GM12878 (cell line): ENCODE data around the gene LMF1. TPM values are rescaled to one million over a fixed set of nuclear protein-coding genes. Genes with fewer than 3 reads are reported as not detected.

Experiments
- ATAC-seq: fragments of 200-7000 bp; cut with Tn5 transposase; 3 replicates; pipeline ENCODE4 v1.9.1; 2020; ENCODE audit warnings: mild to moderate bottlenecking, moderate library complexity
- BruUV-seq: library from RNA; stranded (reverse); fragments of 400-500 nt; replicated peaks from 2 replicates; lab custom pipeline; 2021; lab: Mats Ljungman, UMichigan
- CTCF ChIA-PET: fragments of 300-600 bp; sonication (Branson Sonifier 250); formaldehyde crosslinking; extraction: SDS; loops from one replicate; lab custom pipeline; 2021; ENCODE audit warnings: inconsistent platforms; lab: Yijun Ruan, JAX
- POLR2A ChIA-PET: fragments of 350-600 bp; formaldehyde crosslinking; extraction: SDS; loops from one replicate; lab custom pipeline; 2021; ENCODE audit warnings: inconsistent platforms; lab: Charles Lee
- RAD21 ChIA-PET: fragments of 300-600 bp; sonication (Branson Sonifier 250); formaldehyde crosslinking; loops from one replicate; lab custom pipeline; 2023; ENCODE audit warnings: antibody characterized with exemption; ENCODE audit not compliant: unreplicated experiment; lab: Charles Lee
- SMC1A ChIA-PET: fragments of 300-600 bp; sonication (Branson Sonifier 250); formaldehyde crosslinking; loops from one replicate; lab custom pipeline; 2023; ENCODE audit not compliant: unreplicated experiment, uncharacterized antibody; lab: Charles Lee
- DNase-seq: peaks from one replicate; pipeline ENCODE4 v3.0.0-alpha.2; 2011; ENCODE audit warnings: low read depth, low spot score
- FAIRE-seq: peaks from 3 replicates; lab custom pipeline; 2011; peaks lifted over from hg19 to GRCh38; lab: Jason Lieb, UNC
- H2AFZ ChIP-seq: 2 replicates; pipeline ENCODE4 v1.6.0; 2011; ENCODE audit warnings: low read depth, low read length, control low read depth; ENCODE audit not compliant: control insufficient read depth
- H3K27ac ChIP-seq: 2 replicates; pipeline ENCODE4 v1.5.1; 2011; ENCODE audit warnings: control low read depth; ENCODE audit not compliant: control insufficient read depth, insufficient read depth
- H3K27me3 ChIP-seq, 2 experiments: replicated peaks in 1 of 2; 2 replicates each; pipeline versions ENCODE4 v1.6.0 to v1.6.1; 2011; ENCODE audit warnings: low read length in 1 of 2; ENCODE audit not compliant: control insufficient read depth in 2 of 2, insufficient read depth in 2 of 2
- H3K36me3 ChIP-seq, 2 experiments: 2 replicates each; pipeline ENCODE4 v1.5.1; 2011; ENCODE audit warnings: low read length in 1 of 2; ENCODE audit not compliant: control insufficient read depth in 2 of 2, insufficient read depth in 2 of 2
- H3K4me1 ChIP-seq: 2 replicates; pipeline ENCODE4 v1.6.1; 2011; ENCODE audit warnings: mild to moderate bottlenecking, low read length, moderate library complexity, mixed read lengths; ENCODE audit not compliant: control insufficient read depth, insufficient read depth
- H3K4me2 ChIP-seq: 2 replicates; pipeline ENCODE4 v1.6.0; 2011; ENCODE audit warnings: control low read depth; ENCODE audit not compliant: control insufficient read depth, insufficient read depth
- H3K4me3 ChIP-seq: fragments of 200-600 bp; sonication (generic); 2 replicates; pipeline ENCODE4 v1.5.1; 2016
- H3K79me2 ChIP-seq: 2 replicates; pipeline ENCODE4 v1.6.0; 2011; ENCODE audit warnings: low read length; ENCODE audit not compliant: control insufficient read depth, insufficient read depth
- H3K9ac ChIP-seq: 2 replicates; pipeline ENCODE4 v1.8.0; 2011; ENCODE audit warnings: low read length, control low read depth, mixed read lengths; ENCODE audit not compliant: control insufficient read depth, insufficient read depth
- H3K9me3 ChIP-seq: replicated peaks from 3 replicates; pipeline ENCODE4 v1.5.1; 2011; ENCODE audit warnings: mild to moderate bottlenecking, low read length; ENCODE audit not compliant: control insufficient read depth, insufficient read depth
- H4K20me1 ChIP-seq: 2 replicates; pipeline ENCODE4 v1.6.0; 2011; ENCODE audit not compliant: control insufficient read depth, insufficient read depth
- CBFB ChIP-seq: IDR thresholded peaks from 2 replicates; pipeline ENCODE4 v1.6.1; 2016; ENCODE audit warnings: antibody characterized with exemption, low read depth
- GABPA ChIP-seq: IDR thresholded peaks from 2 replicates; pipeline ENCODE4 v1.6.1; 2014; ENCODE audit warnings: antibody characterized with exemption, low read depth, mild to moderate bottlenecking, inconsistent platforms
- JUND ChIP-seq: IDR thresholded peaks from 2 replicates; pipeline ENCODE4 v1.6.1; 2012; ENCODE audit warnings: low read depth, mild to moderate bottlenecking, low read length, improper control_type of control experiment, moderate library complexity
- MEF2B ChIP-seq: fragments of 450-650 bp; IDR thresholded peaks from 2 replicates; pipeline ENCODE4 v1.6.1; 2018; ENCODE audit warnings: mild to moderate bottlenecking, moderate library complexity; ENCODE audit not compliant: partially characterized antibody, poor library complexity, severe bottlenecking
- NFXL1 ChIP-seq: fragments of 450-650 bp; IDR thresholded peaks from 2 replicates; pipeline ENCODE4 v1.6.1; 2017; ENCODE audit warnings: antibody characterized with exemption, mild to moderate bottlenecking, borderline replicate concordance
- NRF1 ChIP-seq: conservative IDR thresholded peaks from 2 replicates; pipeline ENCODE4 v1.6.1; 2011; ENCODE audit warnings: mild to moderate bottlenecking, low read depth, low read length, improper control_type of control experiment
- POLR2A ChIP-seq: IDR thresholded peaks from 2 replicates; pipeline ENCODE4 v1.6.1; 2011; ENCODE audit warnings: low read depth, mild to moderate bottlenecking, low read length
- SMAD1 ChIP-seq: fragments of 450-650 bp; IDR thresholded peaks from 2 replicates; pipeline ENCODE4 v1.6.1; 2018; ENCODE audit warnings: mild to moderate bottlenecking, low read depth; ENCODE audit not compliant: partially characterized antibody
- ZBED1 ChIP-seq: IDR thresholded peaks from 2 replicates; pipeline ENCODE4 v1.6.1; 2016; ENCODE audit warnings: borderline replicate concordance
- WGBS: methylation state at CpG from one replicate; pipeline ENCODE4 v1.1.6; 2016; ENCODE audit warnings: low lambda C conversion rate; ENCODE audit not compliant: insufficient replicate concordance, insufficient coverage; ENCODE audit errors: missing lambda C conversion rate; 5-methylcytosine and 5-hydroxymethylcytosine counted together
- in situ Hi-C: fragments of 300-500 bp; cut with MboI; formaldehyde crosslinking; loops from 9 replicates; pipeline ENCODE4 v1.14.3; 2018; ENCODE audit warnings: mixed read lengths
- intact Hi-C: fragments of 100-400 bp; cut with micrococcal nuclease; formaldehyde crosslinking; loops from one replicate; pipeline ENCODE4 v1.14.2; 2022; ENCODE audit not compliant: unreplicated experiment
- polyA plus RNA-seq, 11 experiments: library from polyadenylated mRNA; depleted of rRNA in 4 of 11; unstranded in 6 of 11; stranded (reverse) in 5 of 11; fragments of >200 nt; fragmentation: Nextera tagmentation in 4 of 11; fragmentation: Illumina TruSeq in 1 of 11; extraction: Ambion mirVana in 4 of 11; extraction: Trizol in 1 of 11; gene quantifications; 1 replicate in 1 of 11; 2 replicates in 10 of 11; pipeline versions ENCODE4 v1.2.1 to v1.2.3, GENCODE V29; 2011 to 2016; ENCODE audit warnings: inconsistent platforms in 2 of 11, missing spikeins in 2 of 11, low read depth in 1 of 11
- total RNA-seq, 4 experiments: library from RNA; depleted of rRNA in 3 of 4; stranded (reverse); fragments of >200 nt in 3 of 4; fragmentation: Illumina TruSeq in 1 of 4; extraction: Trizol in 1 of 4; gene quantifications; 2 replicates each; pipeline versions ENCODE4 v1.2.1 to v1.2.3, GENCODE V29; 2013 to 2021
- TF ChIP-seq, protein P1 (sequence below): fragments of 450-650 bp; IDR thresholded peaks from 2 replicates; pipeline ENCODE4 v1.6.1; 2017; ENCODE audit warnings: borderline replicate concordance
- TF ChIP-seq, protein P2 (sequence below): IDR thresholded peaks from 2 replicates; pipeline ENCODE4 v1.6.1; 2011; ENCODE audit warnings: borderline replicate concordance, low read depth, mild to moderate bottlenecking, moderate library complexity, mixed read lengths, low read length; ENCODE audit not compliant: insufficient read depth; ENCODE audit errors: extremely low read length
- TF ChIP-seq, protein P3 (sequence below): fragments of 450-650 bp; IDR thresholded peaks from 2 replicates; pipeline ENCODE4 v1.6.1; 2016; ENCODE audit warnings: mild to moderate bottlenecking, moderate library complexity, borderline replicate concordance
- TF ChIP-seq, protein P4 (sequence below): fragments of 450-650 bp; IDR thresholded peaks from 2 replicates; pipeline ENCODE4 v1.6.1; 2018; ENCODE audit warnings: mild to moderate bottlenecking, low read depth, moderate library complexity; ENCODE audit not compliant: partially characterized antibody

The LMF1 gene
- total and polyA plus RNA-seq, 10 of the 15 experiments (the other 5 are each of a cell fraction or from before 2014, with no cell fraction given) = 0.18 to 3.2 (median 1.4) TPM; not detected in 1

DNA sequence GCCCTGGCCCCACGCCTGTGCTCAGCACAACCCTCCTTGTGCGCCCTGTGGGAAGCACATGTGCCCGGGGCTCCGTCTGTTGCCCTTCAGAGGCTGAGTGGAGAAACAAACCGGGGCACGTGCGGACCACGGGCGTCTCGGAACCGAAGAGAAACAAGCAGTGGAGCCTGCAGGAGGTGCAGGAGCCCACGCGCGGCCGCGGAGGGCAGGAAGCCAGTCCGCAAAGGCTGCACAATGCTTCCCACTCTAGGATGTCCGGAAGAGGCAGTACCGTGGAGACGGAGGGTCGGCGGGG, 94.8 kb downstream of the LMF1 start (continued):
- TF ChIP-seq, protein P1, sequence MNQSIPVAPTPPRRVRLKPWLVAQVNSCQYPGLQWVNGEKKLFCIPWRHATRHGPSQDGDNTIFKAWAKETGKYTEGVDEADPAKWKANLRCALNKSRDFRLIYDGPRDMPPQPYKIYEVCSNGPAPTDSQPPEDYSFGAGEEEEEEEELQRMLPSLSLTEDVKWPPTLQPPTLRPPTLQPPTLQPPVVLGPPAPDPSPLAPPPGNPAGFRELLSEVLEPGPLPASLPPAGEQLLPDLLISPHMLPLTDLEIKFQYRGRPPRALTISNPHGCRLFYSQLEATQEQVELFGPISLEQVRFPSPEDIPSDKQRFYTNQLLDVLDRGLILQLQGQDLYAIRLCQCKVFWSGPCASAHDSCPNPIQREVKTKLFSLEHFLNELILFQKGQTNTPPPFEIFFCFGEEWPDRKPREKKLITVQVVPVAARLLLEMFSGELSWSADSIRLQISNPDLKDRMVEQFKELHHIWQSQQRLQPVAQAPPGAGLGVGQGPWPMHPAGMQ = no peak
- TF ChIP-seq MEF2B (no peak), ZBED1 (no peak)
- TF ChIP-seq, protein P2, sequence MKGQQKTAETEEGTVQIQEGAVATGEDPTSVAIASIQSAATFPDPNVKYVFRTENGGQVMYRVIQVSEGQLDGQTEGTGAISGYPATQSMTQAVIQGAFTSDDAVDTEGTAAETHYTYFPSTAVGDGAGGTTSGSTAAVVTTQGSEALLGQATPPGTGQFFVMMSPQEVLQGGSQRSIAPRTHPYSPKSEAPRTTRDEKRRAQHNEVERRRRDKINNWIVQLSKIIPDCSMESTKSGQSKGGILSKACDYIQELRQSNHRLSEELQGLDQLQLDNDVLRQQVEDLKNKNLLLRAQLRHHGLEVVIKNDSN = no peak
- TF ChIP-seq, all 136 proteins: peak for 0

DNA sequence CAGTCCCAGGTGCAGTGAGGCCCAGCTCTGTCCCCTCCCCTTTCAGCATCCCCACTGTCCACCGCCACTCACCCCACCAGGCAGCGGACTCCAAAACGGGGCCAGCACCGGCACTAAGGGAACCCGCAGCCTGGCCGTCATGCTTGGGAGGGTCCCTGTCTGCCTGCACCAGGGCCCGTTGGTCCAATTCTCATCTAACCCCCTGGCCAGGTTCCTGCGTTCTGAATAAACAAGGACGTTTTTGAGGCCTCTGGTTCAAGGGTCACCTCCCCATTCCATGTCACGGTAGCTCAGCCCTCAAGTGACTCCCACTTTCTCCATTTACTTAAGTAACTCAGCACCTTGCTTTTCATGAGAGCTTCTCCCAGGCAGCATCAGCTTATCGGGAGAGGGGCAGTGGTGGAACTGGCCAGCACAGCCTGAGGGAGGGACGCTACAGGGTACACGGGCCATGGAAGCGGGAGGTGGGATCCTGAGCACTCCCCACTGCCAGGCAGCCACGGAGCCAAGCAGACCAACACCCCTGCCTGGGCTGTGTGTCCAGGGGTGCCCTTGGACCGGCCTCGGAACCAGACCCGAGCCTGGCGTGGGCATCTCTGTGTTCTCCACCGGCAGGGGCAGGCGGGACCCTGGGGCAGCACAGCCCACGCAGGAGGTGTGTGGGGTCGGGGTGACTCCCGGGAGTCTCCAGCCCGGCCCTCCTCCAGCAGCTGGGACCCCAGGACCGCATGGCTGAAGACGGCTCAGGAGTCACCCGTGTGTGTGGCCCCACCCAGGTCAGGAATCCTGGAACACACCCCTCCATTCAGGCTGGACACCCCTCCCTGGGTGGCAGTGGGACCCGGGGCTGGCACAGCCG, 95.4 kb downstream of the LMF1 start:
- WGBS = 69% methylated on average over 29 of the region's 30 CpGs
- intact Hi-C loops = no loop called here
- ATAC-seq = no peak
- no peak for TF ChIP-seq GABPA
- TF ChIP-seq CBFB = no peak
- TF ChIP-seq JUND = no peak
- TF ChIP-seq, protein P3, sequence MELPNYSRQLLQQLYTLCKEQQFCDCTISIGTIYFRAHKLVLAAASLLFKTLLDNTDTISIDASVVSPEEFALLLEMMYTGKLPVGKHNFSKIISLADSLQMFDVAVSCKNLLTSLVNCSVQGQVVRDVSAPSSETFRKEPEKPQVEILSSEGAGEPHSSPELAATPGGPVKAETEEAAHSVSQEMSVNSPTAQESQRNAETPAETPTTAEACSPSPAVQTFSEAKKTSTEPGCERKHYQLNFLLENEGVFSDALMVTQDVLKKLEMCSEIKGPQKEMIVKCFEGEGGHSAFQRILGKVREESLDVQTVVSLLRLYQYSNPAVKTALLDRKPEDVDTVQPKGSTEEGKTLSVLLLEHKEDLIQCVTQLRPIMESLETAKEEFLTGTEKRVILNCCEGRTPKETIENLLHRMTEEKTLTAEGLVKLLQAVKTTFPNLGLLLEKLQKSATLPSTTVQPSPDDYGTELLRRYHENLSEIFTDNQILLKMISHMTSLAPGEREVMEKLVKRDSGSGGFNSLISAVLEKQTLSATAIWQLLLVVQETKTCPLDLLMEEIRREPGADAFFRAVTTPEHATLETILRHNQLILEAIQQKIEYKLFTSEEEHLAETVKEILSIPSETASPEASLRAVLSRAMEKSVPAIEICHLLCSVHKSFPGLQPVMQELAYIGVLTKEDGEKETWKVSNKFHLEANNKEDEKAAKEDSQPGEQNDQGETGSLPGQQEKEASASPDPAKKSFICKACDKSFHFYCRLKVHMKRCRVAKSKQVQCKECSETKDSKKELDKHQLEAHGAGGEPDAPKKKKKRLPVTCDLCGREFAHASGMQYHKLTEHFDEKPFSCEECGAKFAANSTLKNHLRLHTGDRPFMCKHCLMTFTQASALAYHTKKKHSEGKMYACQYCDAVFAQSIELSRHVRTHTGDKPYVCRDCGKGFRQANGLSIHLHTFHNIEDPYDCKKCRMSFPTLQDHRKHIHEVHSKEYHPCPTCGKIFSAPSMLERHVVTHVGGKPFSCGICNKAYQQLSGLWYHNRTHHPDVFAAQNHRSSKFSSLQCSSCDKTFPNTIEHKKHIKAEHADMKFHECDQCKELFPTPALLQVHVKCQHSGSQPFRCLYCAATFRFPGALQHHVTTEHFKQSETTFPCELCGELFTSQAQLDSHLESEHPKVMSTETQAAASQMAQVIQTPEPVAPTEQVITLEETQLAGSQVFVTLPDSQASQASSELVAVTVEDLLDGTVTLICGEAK = no peak
- no peak for TF ChIP-seq NRF1
- TF ChIP-seq, protein P4, sequence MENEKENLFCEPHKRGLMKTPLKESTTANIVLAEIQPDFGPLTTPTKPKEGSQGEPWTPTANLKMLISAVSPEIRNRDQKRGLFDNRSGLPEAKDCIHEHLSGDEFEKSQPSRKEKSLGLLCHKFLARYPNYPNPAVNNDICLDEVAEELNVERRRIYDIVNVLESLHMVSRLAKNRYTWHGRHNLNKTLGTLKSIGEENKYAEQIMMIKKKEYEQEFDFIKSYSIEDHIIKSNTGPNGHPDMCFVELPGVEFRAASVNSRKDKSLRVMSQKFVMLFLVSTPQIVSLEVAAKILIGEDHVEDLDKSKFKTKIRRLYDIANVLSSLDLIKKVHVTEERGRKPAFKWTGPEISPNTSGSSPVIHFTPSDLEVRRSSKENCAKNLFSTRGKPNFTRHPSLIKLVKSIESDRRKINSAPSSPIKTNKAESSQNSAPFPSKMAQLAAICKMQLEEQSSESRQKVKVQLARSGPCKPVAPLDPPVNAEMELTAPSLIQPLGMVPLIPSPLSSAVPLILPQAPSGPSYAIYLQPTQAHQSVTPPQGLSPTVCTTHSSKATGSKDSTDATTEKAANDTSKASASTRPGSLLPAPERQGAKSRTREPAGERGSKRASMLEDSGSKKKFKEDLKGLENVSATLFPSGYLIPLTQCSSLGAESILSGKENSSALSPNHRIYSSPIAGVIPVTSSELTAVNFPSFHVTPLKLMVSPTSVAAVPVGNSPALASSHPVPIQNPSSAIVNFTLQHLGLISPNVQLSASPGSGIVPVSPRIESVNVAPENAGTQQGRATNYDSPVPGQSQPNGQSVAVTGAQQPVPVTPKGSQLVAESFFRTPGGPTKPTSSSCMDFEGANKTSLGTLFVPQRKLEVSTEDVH = no peak
- TF ChIP-seq NFXL1 = no peak
- no peak for TF ChIP-seq POLR2A
- TF ChIP-seq SMAD1 = no peak

More for the DNA sequence above, 95.4 kb downstream of the LMF1 start:
- peaks cover 4% of the 10 kb centered on the region; the same call in 1 of the 2 replicates for H3K4me1 ChIP-seq
- RAD21 ChIA-PET = no interaction called here
- H3K9ac ChIP-seq = no peak overlapping the region
- H3K27me3 ChIP-seq = no peaks in the 10 kb centered on the region
- no peak overlapping the region for H3K27ac ChIP-seq
- POLR2A ChIA-PET = no interaction called here
- no peaks in the 10 kb centered on the region for H4K20me1 ChIP-seq
- no peaks in the 10 kb centered on the region; the same call in 2 of the 3 replicates for H3K9me3 ChIP-seq
- no peak overlapping the region for H3K4me2 ChIP-seq
- in situ Hi-C loops = no loop called here
- no peaks in the 10 kb centered on the region for H3K36me3 ChIP-seq
- CTCF ChIA-PET = no interaction called here
- no peak for DNase-seq
- FAIRE-seq = no peak
- SMC1A ChIA-PET = no interaction called here
- no TSS peak for BruUV-seq
- no peaks in the 10 kb centered on the region for H3K79me2 ChIP-seq
- H3K4me3 ChIP-seq = no peak overlapping the region
- no peak overlapping the region for H2AFZ ChIP-seq
